Ammon's horn (tissue), 1 donor: ENCODE results near the gene PNPLA8.
A peak's percentile ranks its signal among the peaks of the same experiment; 100 is the strongest.
"Not testable (repeated sequence)": the region's sequence is repeated elsewhere in the genome, so short reads cannot be mapped to it uniquely, and the experiment has no call there.

Experiments used
- DNase-seq: peaks from one replicate; pipeline ENCODE4 v3.0.0-alpha.2; 2016; ENCODE audit warnings: low spot score

Gene PNPLA8

DNA sequence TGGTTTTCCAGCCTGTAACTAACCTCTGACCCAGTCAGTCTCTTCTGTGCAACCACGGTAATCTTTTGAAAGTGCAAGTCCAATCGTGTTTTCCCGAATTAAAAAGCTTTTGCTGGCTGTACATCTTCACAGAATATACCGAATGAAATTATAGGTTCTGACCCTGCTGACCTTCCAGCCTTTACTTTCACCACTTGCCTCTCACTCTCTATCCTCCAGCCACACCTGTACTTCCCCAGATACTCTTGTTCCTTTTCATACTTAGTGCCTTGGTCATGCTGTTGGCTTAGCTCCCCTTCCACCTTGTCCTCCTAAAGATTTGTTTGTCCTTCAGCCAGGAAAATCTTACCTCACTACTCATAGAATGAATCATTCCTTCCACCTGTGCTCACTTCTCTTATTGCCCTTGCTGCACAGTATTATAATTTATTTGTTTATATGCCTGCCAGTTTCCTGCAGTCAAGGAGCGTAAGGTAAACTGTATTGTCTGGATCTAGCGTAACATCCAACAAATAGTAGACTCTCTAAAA lies 2.3 kb upstream of the PNPLA8 start:
- DNase-seq = no peak

DNA sequence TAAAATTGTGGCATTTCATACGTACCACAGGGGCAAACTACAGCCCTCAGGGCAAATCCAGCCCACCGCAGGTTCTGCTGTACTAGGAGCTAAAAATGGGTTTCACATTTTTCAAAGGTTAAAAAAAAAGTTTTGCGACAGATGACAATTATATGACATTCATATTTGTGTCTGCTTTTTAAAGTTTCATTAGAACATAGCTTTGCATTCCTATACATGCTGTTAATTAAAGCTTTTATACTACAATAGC lies 758 bp upstream of the PNPLA8 start:
- no peak for DNase-seq

DNA sequence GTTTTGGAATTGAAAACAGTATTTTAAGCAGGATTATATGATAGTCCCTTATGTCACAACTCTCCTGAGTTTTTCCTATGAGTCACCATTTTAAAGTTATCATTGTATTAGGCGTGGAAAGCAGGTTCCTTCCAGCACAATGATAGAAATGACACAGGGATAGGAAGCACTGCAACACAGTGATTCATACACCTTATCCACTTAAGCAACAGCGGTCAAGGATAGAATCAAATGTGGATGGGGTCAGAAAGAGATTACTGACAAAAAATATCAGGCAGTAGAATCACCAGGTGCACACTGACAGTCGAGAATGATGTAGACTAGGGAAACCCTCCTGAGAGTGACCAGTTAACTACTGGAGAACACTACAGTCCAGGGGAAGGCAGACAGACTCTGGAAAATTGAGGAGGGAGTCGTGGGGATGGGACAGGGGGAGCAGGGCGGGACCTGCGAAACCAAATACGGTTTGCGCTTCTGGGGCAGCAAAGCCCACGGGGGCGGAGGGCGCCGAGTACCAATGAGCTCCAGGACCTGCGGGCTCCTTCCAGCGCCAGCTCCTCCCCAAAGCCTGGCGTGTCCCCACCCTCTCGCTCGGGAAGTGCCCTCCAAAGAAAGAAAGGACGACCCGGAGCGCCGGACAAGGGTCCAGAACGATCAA lies 479 bp downstream of the PNPLA8 start:
- no peak for DNase-seq

DNA sequence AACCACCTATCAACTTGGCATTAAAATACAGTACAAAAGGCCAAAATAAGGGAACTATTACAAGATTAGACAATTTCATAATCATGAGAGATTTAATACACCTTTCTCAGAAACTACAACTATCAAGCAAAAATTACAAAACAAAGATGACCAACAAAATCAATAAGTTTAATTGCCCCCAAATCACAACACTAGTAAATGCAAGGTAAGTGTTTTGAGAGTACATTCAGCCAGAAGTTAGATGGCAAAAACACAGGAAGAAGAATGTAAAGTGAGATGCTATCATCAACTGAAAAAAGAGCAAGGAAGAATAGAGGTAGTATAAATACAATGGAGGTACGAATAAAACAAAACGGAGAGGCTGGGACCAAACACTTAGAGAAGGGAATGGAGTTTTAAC lies 3.2 kb downstream of the PNPLA8 start:
- DNase-seq = no peak

DNA sequence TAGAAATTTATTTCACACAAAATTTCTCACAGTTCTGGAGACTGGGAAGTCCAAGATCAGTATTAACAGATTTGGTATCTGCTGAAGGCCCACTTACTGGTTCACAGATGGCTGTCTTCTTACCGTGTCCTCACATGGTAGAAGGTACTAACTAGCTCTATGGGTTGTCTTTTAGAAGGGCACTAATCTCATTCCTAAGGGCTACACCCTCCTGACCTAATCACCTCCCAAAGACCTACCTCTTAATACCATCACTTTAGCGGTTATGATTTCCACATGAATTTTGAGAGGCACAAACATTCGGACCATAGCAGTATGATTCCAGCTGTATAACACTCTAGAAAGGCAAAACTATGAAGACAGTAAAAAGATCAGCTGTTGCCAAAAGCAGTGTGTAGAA lies 8.0 kb downstream of the PNPLA8 start:
- no peak for DNase-seq

DNA sequence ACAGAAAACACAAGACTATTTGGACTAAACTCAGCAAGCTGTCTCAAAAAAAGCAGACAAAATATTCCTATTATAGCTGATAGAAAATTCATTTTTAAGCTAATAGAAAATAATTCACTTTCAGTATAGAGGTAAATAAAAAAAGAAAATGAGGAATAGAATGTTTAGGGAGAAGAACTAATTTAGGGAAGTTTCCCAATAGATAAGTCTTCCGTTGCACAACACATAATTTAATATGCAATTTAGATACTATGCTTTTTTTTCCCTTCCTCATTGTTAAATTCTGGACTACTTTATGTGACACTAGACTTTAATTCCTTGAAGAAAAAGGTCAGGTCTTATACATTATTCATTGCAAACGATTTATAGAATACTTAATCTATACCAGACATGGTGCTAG lies 10.3 kb downstream of the PNPLA8 start:
- no peak for DNase-seq

DNA sequence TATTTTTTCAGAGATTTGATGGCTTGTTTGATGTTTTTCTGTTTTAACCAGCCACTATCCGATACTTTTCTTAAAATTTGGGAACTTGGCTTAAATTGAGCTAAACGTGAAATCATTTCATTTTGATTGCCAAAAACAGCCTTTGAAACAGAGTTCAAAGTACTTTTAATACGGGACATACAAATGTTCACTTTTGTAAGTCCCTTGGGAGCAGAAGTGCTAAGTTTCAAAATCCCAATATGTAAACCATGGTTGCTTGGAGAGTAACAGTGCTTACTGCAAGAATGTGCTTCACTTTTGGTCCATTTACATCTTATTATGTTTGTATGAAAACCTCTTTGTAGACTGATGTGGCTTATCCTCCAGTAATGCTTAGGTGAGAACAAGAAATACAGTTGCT lies 10.9 kb downstream of the PNPLA8 start:
- no peak for DNase-seq

DNA sequence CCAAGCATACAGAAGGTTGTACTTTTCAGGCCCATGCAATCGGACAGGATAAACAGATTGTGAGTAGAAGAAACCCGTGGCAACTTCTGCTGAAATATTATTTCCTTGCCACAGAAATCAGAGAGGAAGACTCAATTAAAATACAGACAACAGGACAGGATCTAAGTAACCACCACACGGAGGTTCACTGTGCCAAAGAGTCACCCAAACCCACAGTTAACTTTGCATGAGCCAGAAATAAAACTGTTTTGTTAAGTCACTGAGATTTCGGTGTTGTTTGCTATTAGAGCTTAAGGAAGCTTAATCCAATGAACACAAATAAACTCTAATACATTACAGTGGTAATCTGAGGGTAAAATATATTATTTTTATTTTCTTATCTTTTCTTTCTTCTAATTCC lies 14.0 kb downstream of the PNPLA8 start:
- no peak for DNase-seq

DNA sequence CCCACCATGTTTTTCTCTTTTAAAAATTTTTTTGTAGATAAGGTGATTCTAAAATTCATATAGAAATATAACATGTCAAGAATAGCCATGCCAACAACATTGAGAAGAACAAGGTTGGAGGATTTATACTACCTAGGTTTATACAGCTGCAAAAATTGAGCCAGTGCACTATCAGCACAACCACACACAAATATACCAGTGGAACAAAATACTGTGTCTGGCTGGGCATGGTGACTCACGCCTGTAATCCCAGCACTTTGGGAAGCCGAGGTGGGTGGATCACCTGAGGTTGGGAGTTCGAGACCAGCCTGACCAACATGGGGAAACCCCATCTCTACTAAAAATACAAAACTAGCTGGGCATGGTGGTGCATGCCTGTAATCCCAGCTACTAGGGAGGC lies 21.4 kb downstream of the PNPLA8 start:
- DNase-seq = not testable (repeated sequence)

DNA sequence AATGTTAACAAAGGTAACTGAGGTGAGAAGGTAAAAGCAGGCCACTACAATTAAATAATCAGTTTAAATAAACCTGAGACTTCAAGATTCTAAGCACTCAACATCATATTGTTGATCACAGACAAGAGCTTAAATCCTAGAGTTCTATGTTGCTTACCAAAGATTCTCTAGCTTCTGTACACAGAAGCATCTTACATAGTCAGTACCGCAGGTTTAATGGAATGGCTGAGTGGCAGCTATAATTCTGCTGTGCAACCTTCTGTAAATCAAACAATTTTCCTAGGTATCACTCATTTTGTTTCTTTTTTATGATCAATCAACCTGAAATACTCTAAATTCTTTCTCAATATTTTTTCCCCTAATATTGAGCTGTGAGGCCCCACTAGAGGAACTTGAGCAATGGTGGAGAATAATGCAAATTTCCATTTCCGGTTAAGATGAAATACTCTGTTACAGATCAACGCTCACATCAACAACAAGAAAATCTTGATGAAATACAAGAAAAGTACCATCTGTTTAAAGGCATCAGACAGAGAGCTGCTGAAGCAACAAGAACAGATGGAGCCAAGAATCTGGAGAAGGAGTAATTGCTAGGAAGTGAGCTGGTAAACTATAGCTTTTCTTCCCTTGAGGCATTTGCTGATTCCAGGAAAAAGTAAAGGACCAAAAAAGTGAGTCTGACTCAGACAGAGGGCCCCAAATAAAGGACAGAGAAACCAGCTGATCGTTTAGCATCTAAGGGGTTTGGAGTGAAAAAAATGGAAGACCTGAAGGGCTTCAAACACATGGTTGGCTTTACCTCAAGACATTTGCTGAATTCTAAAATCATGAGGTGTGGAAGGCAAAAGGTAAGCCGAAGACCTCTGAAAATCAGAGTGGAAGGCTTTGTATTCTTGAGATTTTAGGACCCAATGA lies 22.6 kb downstream of the PNPLA8 start:
- no peak for DNase-seq

DNA sequence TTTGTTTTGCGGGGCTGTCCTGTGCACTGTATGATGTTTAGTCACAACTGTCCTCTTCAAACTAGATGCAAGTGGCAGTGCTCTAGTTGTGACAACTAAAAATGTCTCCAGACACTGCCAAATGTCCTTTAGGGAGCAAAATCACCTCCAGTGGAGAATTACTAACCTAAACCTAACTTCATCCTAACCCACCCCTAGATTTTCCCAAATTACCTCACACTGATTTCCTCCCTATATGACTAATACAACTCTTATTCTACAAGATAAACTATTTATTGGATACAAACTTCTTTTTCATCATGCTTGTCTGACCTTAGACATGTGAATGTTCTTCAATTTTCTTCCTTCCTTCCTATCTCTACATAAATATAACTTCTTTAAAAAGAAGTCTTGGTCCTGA lies 26.4 kb downstream of the PNPLA8 start:
- DNase-seq = no peak

DNA sequence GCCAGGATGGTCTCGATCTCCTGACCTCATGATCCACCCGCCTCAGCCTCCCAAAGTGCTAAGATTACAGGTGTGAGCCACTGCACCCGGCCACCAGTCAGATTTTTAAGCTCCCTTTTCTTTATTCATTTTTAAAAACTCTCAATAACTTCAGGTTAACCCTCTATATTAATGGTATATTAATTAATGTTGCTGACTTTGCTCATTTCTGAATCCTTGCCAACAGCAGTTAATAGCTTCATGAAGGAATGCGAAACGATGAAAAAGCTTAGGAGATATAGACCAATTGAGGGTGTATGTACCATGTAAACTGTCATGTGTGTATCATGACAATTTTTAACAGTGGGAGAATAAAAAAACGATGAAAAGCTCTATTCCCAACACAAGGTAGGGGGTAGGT lies 27.5 kb downstream of the PNPLA8 start:
- no peak for DNase-seq

DNA sequence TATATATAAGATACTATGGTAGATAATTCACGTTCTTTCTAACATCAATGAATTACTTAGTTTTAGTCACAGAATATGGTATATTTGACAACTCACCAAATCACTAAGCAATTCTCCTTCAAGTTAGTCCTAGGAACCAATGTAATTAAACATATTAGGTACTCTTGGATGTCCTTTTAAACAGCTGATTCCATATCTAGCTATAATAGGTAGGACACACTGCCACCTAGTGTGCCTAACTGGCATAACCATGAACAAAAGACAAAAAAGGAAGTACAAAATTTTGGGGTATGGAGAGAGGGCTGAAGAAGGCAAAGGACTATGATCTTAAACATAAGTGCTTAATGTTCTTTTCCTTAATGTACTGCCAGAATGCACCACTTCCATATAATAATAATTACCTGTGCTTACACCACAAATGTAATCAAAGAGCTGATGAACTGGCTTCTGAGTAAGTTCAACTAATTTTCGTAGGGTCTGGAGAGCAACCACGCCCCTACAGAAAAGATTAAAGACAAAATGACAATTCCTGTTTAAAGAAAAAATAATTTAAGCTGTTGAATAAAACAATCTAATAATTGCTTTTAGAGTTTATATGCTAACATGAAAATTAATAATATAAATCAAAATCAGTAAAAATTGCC lies 28.7 kb downstream of the PNPLA8 start:
- DNase-seq = peak; percentile 68

DNA sequence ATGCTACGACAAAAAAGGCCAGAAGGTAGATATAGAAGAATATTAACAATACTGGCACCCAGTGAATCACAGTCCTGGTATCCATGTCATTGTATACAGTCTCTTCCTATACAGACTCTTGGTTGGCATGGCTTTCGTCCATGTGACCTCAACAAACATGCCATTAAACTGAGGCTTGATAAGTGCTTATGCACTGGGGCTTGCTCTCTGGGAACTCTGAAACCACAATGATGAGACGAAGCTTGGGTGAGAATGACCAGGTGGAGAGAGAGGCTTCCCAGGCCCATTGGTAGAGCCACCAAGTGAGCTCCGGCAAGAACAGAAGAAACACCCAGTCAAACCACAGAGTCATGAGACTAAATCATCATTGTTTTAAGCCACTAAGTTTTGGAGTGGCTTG lies 33.2 kb downstream of the PNPLA8 start:
- no peak for DNase-seq

DNA sequence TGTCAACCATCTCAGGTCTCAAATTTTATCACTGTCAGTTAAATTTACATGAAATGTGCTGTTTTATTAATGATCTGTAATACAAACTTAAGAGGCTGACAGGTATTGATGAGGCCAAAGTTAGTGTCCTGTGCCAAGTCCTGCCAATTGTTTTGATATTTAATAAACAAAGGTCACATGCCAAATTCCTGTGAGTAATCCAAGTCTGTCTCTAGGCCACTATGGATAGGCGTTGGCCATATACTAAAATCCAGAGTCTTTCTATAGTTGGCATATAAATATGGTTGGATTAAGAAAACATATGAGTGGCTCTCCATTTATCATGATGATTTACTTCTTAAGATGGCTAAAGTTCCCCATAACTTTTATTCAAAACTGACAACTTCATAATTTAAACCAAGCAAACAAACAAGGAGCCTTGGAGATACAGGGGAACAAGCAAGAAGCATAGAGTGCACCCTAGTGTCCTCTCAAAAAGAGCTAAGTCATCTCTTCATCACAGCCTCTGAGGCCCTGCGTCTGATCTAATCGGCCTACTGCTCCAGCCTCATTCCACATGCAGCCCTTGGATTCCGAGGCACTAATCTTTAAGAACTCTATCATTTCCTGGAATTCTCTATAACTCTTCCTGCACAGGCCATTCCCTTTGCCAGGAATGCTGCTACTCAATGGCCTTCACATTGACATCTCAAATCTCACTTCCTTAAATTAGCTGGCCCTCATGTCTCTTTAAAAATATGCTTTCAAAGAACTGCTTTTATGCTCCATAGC lies 37.0 kb downstream of the PNPLA8 start:
- no peak for DNase-seq

DNA sequence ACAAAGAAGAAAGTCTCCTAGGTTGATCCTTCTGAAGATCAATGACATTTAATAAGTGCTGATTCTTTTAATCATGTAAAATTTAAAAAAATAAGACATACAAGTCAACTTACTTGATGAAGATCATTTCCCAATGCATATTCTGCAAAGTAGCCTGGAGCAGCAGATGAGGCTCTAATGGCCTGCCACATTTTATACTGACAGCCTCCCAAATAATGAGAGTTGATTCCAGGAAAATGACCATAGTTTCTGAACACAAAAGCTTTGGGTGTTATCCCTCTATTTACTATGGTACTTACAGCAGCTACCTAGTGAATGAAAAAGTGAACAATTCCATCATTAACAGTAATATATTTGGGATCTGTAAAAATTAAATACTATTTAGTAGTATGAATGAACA lies 38.3 kb downstream of the PNPLA8 start:
- DNase-seq = no peak

DNA sequence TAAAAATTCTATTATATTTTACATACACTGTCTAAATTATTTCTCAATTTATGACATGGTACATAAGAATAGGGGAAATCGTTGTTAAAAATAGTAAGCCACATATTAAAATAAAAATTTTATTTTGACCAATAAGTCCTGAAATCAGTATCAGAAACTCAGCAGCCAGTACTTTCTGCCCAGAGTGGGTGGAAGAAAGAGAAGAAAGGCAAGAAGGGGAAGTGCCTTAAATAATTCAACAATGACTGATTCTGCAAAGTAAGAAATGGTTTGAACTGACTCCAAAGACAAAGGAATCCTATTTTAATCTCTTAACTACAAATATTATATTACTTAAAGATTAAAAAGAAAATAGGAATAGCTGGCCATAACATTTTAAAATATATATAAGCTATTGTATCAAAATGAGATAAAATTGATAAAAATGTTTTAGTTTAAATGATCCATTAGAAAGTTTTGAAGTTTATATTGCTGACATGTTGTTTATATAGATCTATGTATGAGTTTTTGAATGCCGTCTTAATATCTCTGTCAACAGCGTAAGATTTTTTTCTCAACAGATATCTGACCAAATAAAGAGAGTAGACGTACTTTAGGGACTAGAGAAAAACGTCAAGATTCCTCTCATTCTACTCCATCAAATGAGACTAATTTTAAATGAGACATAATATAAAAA lies 39.5 kb downstream of the PNPLA8 start:
- no peak for DNase-seq

DNA sequence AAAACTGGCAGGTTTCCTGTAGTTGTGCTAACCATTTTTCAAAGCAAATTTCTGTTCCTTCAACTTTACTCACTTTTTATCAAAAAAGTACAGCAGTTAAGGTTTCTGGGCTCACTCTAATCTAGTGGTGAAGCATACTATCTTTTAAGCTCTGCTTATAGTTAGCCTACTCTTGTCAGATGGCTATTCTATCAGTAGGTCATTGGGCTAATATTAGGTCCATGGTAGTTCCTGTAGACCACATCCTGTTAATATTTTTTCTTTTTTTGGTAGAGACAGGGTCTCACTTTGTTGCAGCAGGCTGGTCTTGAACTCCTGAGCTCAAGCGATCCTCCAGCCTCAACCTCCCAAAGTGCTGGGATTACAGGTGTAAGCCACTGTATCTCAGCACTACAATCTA lies 41.8 kb downstream of the PNPLA8 start:
- no peak for DNase-seq

DNA sequence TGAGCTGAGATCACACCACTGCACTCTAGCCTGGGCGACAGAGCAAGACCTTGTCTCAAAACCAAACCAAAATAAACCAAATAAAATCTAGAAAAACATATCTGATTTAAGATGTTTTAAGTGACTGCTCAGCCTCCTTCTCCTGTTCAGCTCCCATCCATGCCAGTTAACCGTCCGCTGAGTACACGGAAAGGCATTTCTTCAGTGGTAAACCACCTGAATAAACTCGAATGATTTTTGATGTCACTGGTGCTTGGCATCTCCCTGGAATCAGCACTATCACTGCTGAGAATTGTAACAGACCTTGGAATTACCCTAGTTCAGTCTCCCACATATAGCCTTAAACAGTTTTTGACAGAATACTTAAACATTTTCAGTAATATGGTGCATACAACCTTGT lies 45.6 kb downstream of the PNPLA8 start:
- no peak for DNase-seq

DNA sequence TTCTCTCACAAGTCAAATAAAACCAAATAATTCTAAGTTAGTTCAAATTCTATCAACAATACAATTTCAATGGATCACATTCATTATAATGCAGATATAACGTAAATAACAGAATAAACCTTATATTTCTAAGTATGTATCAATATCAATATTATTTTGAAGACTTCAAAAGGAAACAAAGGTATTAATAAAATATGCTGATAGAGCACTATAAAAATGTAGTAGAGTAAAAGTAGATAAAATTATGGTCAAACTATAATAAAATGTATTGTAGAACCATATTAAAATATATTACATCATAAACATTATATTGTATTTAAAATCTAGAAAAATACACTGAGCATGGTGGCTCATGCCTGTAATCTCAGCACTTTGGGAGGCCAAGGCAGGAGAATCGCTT lies 46.2 kb downstream of the PNPLA8 start:
- no peak for DNase-seq

DNA sequence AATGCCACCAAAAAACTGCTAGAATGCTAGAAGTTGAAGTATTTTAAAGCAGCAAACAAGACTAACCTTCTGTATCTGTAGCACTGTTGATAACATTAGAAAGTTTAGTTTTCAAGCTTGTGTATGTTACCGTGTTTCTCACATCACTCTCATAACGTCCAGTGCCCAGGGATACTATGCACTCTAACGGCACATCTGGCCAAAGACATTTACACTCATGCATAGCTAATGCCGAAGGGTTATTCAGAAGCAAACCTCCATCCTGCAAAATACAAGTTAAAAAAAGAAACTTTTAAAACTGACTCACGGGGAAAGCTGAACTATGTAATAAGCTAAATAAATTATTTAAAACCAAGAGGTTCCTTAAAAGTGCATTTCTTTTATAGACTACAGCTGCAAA lies 46.8 kb downstream of the PNPLA8 start:
- no peak for DNase-seq

DNA sequence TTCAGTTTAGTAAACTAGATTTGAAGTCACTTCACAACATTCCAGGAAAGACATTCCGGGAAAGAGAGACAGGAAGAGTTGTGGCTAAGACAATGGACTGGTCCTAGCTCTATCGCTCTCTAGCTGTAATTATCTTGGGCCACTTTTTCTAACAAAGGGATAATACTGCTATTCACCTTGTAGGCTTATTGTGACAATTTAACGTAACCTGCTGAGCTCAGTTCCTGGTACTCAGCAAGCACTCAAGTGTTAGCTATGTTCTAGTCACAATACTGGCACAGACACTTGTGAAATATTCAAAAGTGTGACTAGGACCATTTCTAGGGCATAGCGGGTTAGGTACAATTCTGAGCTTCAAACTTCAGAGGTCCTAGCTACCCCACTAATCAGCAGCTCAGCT lies 57.7 kb downstream of the PNPLA8 start:
- DNase-seq = no peak
